ENCODE measurements around the gene ATP5MK. TPM values are rescaled to one million over a fixed set of nuclear protein-coding genes. Genes with fewer than 3 reads are reported as not detected.

Gene ATP5MK
- total RNA-seq, 2 donors from 2014 or later: 360 to 396 TPM

DNA sequence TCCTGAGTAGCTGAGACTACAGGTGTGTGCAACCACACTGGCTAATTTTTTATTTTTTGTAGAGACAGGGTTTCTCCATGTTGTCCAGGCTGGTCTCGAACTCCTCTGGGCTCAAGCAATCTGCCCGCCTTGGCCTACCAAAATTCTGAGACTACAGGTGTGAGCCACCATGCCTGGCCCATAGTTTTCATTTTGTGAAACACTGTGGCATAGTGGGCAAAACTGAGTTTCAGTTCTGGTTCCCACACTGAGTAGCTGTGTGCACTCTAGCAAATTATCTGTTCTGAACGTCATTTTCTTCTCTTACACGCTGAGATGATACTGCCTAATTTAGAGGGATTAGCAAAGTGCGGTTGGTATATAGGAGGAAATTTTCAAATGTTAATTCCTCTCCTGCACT, 13.5 kb downstream of the ATP5MK start:
- DNase-seq: no peak
- Histone ChIP-seq H3K36me3 (ENCODE audit: control insufficient read depth, insufficient read depth, low read length) (peaks cover 49% of the 10 kb centered on the region), H3K27me3 (ENCODE audit: control insufficient read depth, insufficient read depth, low read length, poor library complexity, severe bottlenecking) (no peaks in the 10 kb centered on the region), H3K4me1 (ENCODE audit: control insufficient read depth, insufficient read depth, low read length) (no peaks in the 10 kb centered on the region), H3K4me3 (ENCODE audit: low read length) (no peak overlapping the region), H3K27ac (ENCODE audit: low read depth, low read length) (no peak overlapping the region), H3K9ac (ENCODE audit: extremely low read depth, low read length, poor library complexity, severe bottlenecking) (no peak overlapping the region), H3K9me3 (ENCODE audit: control insufficient read depth, low read length) (no peaks in the 10 kb centered on the region)
- no peaks in the 10 kb centered on the region for H3K9me3 Mint-ChIP-seq
- no peak overlapping the region for H3K4me3 Mint-ChIP-seq
- TF ChIP-seq, protein P1, sequence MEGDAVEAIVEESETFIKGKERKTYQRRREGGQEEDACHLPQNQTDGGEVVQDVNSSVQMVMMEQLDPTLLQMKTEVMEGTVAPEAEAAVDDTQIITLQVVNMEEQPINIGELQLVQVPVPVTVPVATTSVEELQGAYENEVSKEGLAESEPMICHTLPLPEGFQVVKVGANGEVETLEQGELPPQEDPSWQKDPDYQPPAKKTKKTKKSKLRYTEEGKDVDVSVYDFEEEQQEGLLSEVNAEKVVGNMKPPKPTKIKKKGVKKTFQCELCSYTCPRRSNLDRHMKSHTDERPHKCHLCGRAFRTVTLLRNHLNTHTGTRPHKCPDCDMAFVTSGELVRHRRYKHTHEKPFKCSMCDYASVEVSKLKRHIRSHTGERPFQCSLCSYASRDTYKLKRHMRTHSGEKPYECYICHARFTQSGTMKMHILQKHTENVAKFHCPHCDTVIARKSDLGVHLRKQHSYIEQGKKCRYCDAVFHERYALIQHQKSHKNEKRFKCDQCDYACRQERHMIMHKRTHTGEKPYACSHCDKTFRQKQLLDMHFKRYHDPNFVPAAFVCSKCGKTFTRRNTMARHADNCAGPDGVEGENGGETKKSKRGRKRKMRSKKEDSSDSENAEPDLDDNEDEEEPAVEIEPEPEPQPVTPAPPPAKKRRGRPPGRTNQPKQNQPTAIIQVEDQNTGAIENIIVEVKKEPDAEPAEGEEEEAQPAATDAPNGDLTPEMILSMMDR (conservative IDR thresholded peaks at IDR 0.05): no peak
- H3K27me3 Mint-ChIP-seq (ENCODE audit: insufficient read depth): no peaks in the 10 kb centered on the region
- H3K27ac Mint-ChIP-seq: no peak overlapping the region
- WGBS, 2 experiments (ENCODE audit: insufficient coverage in 1 of 2, insufficient read length in 1 of 2): 94 to 97% methylated on average over 5 of the region's 5 CpGs
- H3K4me1 Mint-ChIP-seq: no peaks in the 10 kb centered on the region
- peaks cover 44% of the 10 kb centered on the region for H3K36me3 Mint-ChIP-seq (ENCODE audit: low read depth)

DNA sequence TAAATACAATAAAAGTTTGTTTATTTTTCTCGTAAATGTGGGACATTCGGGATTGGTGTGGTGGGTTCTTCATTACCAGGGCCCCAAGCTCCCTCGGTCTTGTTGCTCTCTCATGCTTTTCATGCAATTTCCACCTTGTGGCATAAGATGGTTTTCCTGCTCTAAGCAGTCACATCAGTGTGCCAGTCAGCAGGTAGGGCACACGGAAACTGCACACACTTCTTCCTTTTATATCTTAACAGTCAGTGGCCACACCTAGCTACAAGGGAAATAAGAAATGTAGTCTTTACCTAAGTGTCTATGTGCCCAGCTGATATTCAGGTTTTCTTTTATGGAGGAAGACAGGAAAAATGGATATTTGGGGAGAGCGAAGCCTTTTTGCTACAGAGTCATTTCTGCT, 22.0 kb downstream of the ATP5MK start:
- DNase-seq: no peak
- Mint-ChIP-seq H3K36me3 (ENCODE audit: low read depth) (peaks cover 13% of the 10 kb centered on the region), H3K4me1 (no peaks in the 10 kb centered on the region), H3K27me3 (ENCODE audit: insufficient read depth) (no peaks in the 10 kb centered on the region), H3K4me3 (no peak overlapping the region), H3K27ac (no peak overlapping the region), H3K9me3 (no peaks in the 10 kb centered on the region)
- peaks cover 29% of the 10 kb centered on the region for H3K36me3 ChIP-seq (ENCODE audit: control insufficient read depth, insufficient read depth, low read length)
- H3K4me3 ChIP-seq (ENCODE audit: low read length): no peak overlapping the region
- no peaks in the 10 kb centered on the region for H3K4me1 ChIP-seq (ENCODE audit: control insufficient read depth, insufficient read depth, low read length)
- WGBS, 2 experiments (ENCODE audit: insufficient coverage in 1 of 2, insufficient read length in 1 of 2): 96% methylated on average over 4 to 5 of the region's 5 CpGs
- TF ChIP-seq, protein P1 (conservative IDR thresholded peaks at IDR 0.05): no peak
- no peaks in the 10 kb centered on the region for H3K27me3 ChIP-seq (ENCODE audit: control insufficient read depth, insufficient read depth, low read length, poor library complexity, severe bottlenecking)
- no peaks in the 10 kb centered on the region for H3K9me3 ChIP-seq (ENCODE audit: control insufficient read depth, low read length)
- no peak overlapping the region for H3K9ac ChIP-seq (ENCODE audit: extremely low read depth, low read length, poor library complexity, severe bottlenecking)
- H3K27ac ChIP-seq (ENCODE audit: low read depth, low read length): no peak overlapping the region

DNA sequence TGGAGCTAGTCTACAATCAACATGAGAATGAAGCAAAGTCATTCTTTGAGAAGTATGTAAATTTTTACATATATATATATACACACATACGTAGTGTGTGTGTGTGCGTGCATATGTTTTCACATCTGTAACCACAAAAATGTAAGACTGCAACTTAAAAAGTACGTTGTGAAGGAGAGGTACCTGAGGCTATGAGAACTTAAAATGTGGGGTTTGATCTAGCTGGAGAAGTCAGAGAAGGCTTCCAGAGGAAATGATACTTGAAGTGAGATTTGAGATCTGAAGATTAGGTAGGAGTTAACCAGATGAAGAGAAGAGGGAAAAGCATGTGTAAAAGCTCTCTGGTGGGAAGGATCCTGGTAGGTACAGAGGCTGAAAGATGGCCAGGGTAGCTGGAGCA, 22.7 kb downstream of the ATP5MK start:
- Mint-ChIP-seq H3K27ac (no peak overlapping the region), H3K36me3 (ENCODE audit: low read depth) (peaks cover 13% of the 10 kb centered on the region), H3K27me3 (ENCODE audit: insufficient read depth) (no peaks in the 10 kb centered on the region), H3K4me1 (peaks cover 1% of the 10 kb centered on the region), H3K4me3 (no peak overlapping the region), H3K9me3 (no peaks in the 10 kb centered on the region)
- no peak overlapping the region for H3K4me3 ChIP-seq (ENCODE audit: low read length)
- H3K27ac ChIP-seq (ENCODE audit: low read depth, low read length): no peak overlapping the region
- no peaks in the 10 kb centered on the region for H3K27me3 ChIP-seq (ENCODE audit: control insufficient read depth, insufficient read depth, low read length, poor library complexity, severe bottlenecking)
- H3K36me3 ChIP-seq (ENCODE audit: control insufficient read depth, insufficient read depth, low read length): peaks cover 29% of the 10 kb centered on the region
- no peak overlapping the region for H3K9ac ChIP-seq (ENCODE audit: extremely low read depth, low read length, poor library complexity, severe bottlenecking)
- no peak for DNase-seq
- H3K4me1 ChIP-seq (ENCODE audit: control insufficient read depth, insufficient read depth, low read length): no peaks in the 10 kb centered on the region
- WGBS, 2 experiments (ENCODE audit: insufficient coverage in 1 of 2, insufficient read length in 1 of 2): 83 to 89% methylated on average over 1 to 2 of the region's 3 CpGs
- TF ChIP-seq, protein P1 (conservative IDR thresholded peaks at IDR 0.05): no peak
- no peaks in the 10 kb centered on the region for H3K9me3 ChIP-seq (ENCODE audit: control insufficient read depth, low read length)
